RWPE2 (cell line): ENCODE measurements around the gene BIRC6.
"Not testable (repeated sequence)": the region's sequence is repeated elsewhere in the genome, so short reads cannot be mapped to it uniquely, and the experiment has no call there.

ENCODE experiments used
- ATAC-seq: fragments of 200-7000 bp; cut with Tn5 transposase; 3 replicates; pipeline ENCODE4 v1.9.1; 2021; ENCODE audit warnings: low read depth
- DNase-seq: peaks from one replicate; pipeline ENCODE4 v3.0.0-alpha.2; 2020; ENCODE audit warnings: low spot score
- H3K27ac ChIP-seq: fragments of 450-650 bp; 2 replicates; pipeline ENCODE4 v1.5.1; 2017; ENCODE audit warnings: mild to moderate bottlenecking; ENCODE audit not compliant: poor library complexity, severe bottlenecking
- H3K27me3 ChIP-seq: fragments of 250-450 bp; sonication (Bioruptor Pico); 2 replicates; pipeline ENCODE4 v1.5.1; 2021; ENCODE audit warnings: mild to moderate bottlenecking, moderate library complexity; ENCODE audit not compliant: insufficient read depth, poor library complexity, severe bottlenecking
- H3K36me3 ChIP-seq: fragments of 250-450 bp; sonication (Bioruptor Pico); 2 replicates; pipeline ENCODE4 v1.5.1; 2020; ENCODE audit warnings: low read depth, mild to moderate bottlenecking, moderate library complexity
- H3K4me1 ChIP-seq: fragments of 250-450 bp; sonication (Bioruptor Pico); 2 replicates; pipeline ENCODE4 v1.5.1; 2021; ENCODE audit warnings: mild to moderate bottlenecking, moderate library complexity; ENCODE audit not compliant: insufficient read depth, poor library complexity, severe bottlenecking
- H3K4me3 ChIP-seq: fragments of 250-450 bp; sonication (Bioruptor Pico); 2 replicates; pipeline ENCODE4 v1.5.1; 2021; ENCODE audit warnings: mild to moderate bottlenecking, moderate library complexity; ENCODE audit not compliant: severe bottlenecking
- H3K9me3 ChIP-seq: fragments of 250-450 bp; sonication (Bioruptor Pico); 2 replicates; pipeline ENCODE4 v1.5.1; 2021; ENCODE audit warnings: mild to moderate bottlenecking, moderate library complexity; ENCODE audit not compliant: severe bottlenecking
- TF ChIP-seq, protein P1 (sequence below): fragments of 450-650 bp; IDR thresholded peaks from one replicate; pipeline ENCODE4 v1.5.1; 2017; ENCODE audit warnings: mild to moderate bottlenecking, moderate library complexity; ENCODE audit not compliant: poor library complexity, severe bottlenecking

The BIRC6 gene

DNA sequence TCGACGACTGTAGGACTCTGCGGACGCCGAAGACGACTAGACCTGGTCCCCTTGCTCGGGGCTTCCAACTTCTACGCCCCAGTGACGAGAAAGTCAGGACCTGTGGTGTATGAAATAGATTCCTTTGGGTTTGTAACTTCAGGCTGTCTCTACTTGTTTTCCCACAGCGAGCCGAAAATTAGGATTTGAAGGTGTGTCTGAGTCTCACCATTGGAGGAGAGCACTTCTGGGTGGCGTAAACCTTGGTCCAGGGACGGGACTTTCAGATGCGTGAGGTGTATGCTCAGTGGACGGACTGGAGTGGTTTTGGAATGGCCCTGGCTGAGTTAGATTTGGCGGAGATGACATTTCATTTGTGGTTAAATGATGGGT lies 1.3 kb downstream of the BIRC6 start:
- peaks cover 40% of the 10 kb centered on the region for H3K36me3 ChIP-seq
- H3K4me3 ChIP-seq, result peak overlapping the region; percentile 89
- H3K4me1 ChIP-seq, result peaks cover 8% of the 10 kb centered on the region
- peak overlapping the region; percentile 83 for H3K27ac ChIP-seq
- DNase-seq (no peak), ATAC-seq (0 out of 3 replicates have a peak, but pooled peaks have one; percentile 4)
- H3K9me3 ChIP-seq, result no peaks in the 10 kb centered on the region
- TF ChIP-seq, protein P1, sequence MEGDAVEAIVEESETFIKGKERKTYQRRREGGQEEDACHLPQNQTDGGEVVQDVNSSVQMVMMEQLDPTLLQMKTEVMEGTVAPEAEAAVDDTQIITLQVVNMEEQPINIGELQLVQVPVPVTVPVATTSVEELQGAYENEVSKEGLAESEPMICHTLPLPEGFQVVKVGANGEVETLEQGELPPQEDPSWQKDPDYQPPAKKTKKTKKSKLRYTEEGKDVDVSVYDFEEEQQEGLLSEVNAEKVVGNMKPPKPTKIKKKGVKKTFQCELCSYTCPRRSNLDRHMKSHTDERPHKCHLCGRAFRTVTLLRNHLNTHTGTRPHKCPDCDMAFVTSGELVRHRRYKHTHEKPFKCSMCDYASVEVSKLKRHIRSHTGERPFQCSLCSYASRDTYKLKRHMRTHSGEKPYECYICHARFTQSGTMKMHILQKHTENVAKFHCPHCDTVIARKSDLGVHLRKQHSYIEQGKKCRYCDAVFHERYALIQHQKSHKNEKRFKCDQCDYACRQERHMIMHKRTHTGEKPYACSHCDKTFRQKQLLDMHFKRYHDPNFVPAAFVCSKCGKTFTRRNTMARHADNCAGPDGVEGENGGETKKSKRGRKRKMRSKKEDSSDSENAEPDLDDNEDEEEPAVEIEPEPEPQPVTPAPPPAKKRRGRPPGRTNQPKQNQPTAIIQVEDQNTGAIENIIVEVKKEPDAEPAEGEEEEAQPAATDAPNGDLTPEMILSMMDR, result no peak
- no peaks in the 10 kb centered on the region for H3K27me3 ChIP-seq

DNA sequence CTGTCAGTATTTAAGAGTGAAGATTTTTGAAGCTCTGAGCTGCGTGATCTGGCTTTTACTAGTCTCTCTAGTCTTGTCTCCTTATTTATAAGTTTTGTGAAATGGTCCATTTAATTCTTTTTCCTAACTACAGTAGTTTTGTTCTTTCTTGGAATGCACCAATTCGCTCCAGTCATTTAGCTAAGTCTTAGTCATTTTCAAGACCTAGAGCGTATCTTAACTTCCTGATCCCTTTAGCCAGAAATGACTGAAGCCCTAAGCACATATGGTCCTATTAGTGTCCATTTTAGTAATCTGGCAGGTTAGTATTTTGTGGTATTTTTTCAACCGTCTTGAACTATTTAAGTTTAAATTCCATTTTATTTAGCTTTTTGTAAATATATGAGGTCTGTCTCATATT lies 3.6 kb downstream of the BIRC6 start:
- H3K27ac ChIP-seq, result no peak overlapping the region
- ATAC-seq, result no peak
- peaks cover 40% of the 10 kb centered on the region for H3K36me3 ChIP-seq
- no peak for DNase-seq
- H3K4me3 ChIP-seq, result no peak overlapping the region
- TF ChIP-seq, protein P1, result no peak
- H3K9me3 ChIP-seq, result no peaks in the 10 kb centered on the region
- H3K27me3 ChIP-seq, result no peaks in the 10 kb centered on the region
- H3K4me1 ChIP-seq, result peaks cover 8% of the 10 kb centered on the region

DNA sequence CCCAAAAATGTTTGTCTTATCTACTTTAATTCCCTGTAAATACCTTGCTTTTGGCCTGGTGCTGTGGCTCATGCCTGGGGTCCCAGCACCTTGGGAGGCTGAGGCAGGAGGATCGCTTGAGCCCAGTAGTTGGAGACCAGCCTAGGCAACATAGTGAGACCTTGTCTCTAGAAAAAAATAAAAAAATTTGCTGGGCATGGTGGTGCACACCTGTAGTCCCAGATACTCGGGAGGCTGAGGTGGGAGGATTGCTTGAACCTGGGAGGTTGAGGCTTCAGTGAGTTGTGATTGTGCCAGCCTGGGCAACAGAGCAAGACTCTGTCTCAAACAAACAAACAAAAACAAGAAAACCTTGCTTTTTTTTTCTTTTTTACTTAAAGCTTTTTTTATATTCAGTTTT lies 6.2 kb downstream of the BIRC6 start:
- H3K27me3 ChIP-seq, ATAC-seq, H3K4me3 ChIP-seq, H3K27ac ChIP-seq, H3K9me3 ChIP-seq, DNase-seq, H3K4me1 ChIP-seq: not testable (repeated sequence)
- peaks cover 49% of the 10 kb centered on the region for H3K36me3 ChIP-seq

DNA sequence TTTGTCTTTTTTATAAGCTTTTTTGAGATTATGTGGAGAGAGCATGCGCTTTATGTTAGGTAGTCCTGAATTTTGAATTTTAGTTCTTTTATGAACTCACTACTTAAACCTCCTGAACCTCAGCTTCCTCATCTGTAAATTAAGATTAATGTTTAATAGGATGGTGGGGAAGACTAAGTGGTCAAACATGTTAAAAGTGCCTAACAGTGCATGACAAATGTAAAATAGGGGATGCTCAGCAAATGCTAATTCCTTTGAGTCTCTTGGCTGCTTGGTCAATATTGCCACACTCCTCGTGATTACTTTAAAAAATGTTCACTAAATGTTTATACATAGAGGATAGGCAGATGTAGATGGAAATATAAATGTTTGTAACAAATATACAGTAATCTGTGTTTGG lies 6.8 kb downstream of the BIRC6 start:
- Histone ChIP-seq H3K36me3 (peaks cover 44% of the 10 kb centered on the region), H3K9me3 (no peaks in the 10 kb centered on the region), H3K27me3 (no peaks in the 10 kb centered on the region), H3K27ac (no peak overlapping the region), H3K4me1 (peaks cover 8% of the 10 kb centered on the region), H3K4me3 (no peak overlapping the region)
- TF ChIP-seq, protein P1, result no peak
- no peak for DNase-seq
- ATAC-seq, result no peak

DNA sequence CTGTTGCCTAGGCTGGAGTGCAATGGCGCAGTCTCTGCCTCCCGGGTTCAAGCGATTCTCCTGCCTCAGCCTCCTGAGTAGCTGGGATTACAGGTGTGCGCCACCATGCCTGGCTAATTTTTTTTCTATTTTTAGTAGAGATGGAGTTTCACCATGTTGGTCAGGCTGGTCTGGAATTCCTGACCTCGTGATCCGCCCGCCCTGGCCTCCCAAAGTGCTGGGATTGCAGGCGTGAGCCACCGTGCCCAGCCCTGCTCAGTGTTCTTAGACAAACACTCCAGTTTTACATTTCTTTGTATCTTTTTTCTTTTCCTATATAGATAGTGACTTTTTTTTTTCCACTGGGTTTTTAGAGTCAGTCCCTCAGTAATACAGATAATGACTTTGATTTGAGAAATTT lies 7.5 kb downstream of the BIRC6 start:
- ATAC-seq, H3K27me3 ChIP-seq, H3K27ac ChIP-seq, H3K4me1 ChIP-seq, DNase-seq, H3K9me3 ChIP-seq, H3K4me3 ChIP-seq: not testable (repeated sequence)
- H3K36me3 ChIP-seq, result peaks cover 37% of the 10 kb centered on the region

DNA sequence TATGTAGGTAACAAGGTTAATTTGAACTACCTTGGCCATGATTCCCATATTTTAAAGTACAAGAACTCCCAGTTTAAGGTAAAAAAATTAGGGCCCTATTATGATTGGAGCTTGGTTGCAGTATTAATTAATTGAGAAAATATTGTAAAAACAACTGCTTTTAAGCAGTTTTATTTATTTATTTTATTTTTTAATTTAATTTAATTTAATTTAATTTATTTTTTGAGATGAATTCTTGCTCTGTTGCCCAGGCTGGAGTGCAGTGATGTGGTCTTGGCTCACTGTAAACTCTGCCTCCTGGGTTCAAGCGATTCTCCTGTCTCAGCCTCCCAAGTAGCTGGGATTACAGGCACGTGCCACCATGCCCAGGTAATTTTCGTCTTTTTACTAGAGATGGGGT lies 8.9 kb downstream of the BIRC6 start:
- H3K36me3 ChIP-seq, result peaks cover 25% of the 10 kb centered on the region
- not testable (repeated sequence) for H3K4me1 ChIP-seq, H3K9me3 ChIP-seq, H3K4me3 ChIP-seq, DNase-seq, ATAC-seq, H3K27me3 ChIP-seq, H3K27ac ChIP-seq
